Erythroblast (primary cell): ENCODE data around the gene DSCAM.

Experiments
- GATA1 ChIP-seq: IDR thresholded peaks from 2 replicates; pipeline ENCODE4 v1.6.1; 2011; ENCODE audit warnings: low read depth, mild to moderate bottlenecking, control low read depth, low read length, moderate library complexity
- POLR2A ChIP-seq: IDR thresholded peaks from 2 replicates; pipeline ENCODE4 v1.6.1; 2011; ENCODE audit warnings: mild to moderate bottlenecking, low read length

- no peak for TF ChIP-seq GATA1
- no peak for TF ChIP-seq POLR2A
These were observed 78.9 kb downstream of the DSCAM start for GRCh38 chr21:40768056-40768455.
